Coronary artery (tissue), 2 donors: ENCODE results near the gene CERCAM.

Experiments
- DNase-seq: peaks from one replicate; pipeline ENCODE4 v3.0.0-alpha.2; 2017; ENCODE audit warnings: low spot score
- H3K27ac ChIP-seq, 2 donors: fragments of 200-600 bp; sonication (generic); one replicate each; pipeline ENCODE4 v1.5.1; 2016 to 2019
- H3K4me3 ChIP-seq: fragments of 200-600 bp; sonication (generic); 2 replicates; pipeline ENCODE4 v1.5.1; 2016; ENCODE audit warnings: mild to moderate bottlenecking, moderate library complexity
- TF ChIP-seq, protein P1 (sequence below): fragments of 200-600 bp; sonication (generic); IDR thresholded peaks from one replicate; pipeline ENCODE4 v1.5.1; 2019; ENCODE audit warnings: antibody characterized with exemption

CERCAM gene

GRCh38 chr9:128389395-128390149 is 31.1 kb upstream of the CERCAM start:
- DNase-seq, result no peak
- Histone ChIP-seq H3K27ac (no peak overlapping the region), H3K4me3 (no peak overlapping the region)
- TF ChIP-seq, protein P1, sequence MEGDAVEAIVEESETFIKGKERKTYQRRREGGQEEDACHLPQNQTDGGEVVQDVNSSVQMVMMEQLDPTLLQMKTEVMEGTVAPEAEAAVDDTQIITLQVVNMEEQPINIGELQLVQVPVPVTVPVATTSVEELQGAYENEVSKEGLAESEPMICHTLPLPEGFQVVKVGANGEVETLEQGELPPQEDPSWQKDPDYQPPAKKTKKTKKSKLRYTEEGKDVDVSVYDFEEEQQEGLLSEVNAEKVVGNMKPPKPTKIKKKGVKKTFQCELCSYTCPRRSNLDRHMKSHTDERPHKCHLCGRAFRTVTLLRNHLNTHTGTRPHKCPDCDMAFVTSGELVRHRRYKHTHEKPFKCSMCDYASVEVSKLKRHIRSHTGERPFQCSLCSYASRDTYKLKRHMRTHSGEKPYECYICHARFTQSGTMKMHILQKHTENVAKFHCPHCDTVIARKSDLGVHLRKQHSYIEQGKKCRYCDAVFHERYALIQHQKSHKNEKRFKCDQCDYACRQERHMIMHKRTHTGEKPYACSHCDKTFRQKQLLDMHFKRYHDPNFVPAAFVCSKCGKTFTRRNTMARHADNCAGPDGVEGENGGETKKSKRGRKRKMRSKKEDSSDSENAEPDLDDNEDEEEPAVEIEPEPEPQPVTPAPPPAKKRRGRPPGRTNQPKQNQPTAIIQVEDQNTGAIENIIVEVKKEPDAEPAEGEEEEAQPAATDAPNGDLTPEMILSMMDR, result no peak

GRCh38 chr9:128390150-128390812 is 30.4 kb upstream of the CERCAM start:
- DNase-seq, result no peak
- TF ChIP-seq, protein P1, result no peak
- H3K4me3 ChIP-seq, result no peak overlapping the region
- no peak overlapping the region for H3K27ac ChIP-seq

- TF ChIP-seq, protein P1, result no peak
- Histone ChIP-seq H3K4me3 (no peak overlapping the region), H3K27ac (no peak overlapping the region)
- DNase-seq, result no peak
Measured at GRCh38 chr9:128390813-128391711, 29.6 kb upstream of the CERCAM start.

DNA sequence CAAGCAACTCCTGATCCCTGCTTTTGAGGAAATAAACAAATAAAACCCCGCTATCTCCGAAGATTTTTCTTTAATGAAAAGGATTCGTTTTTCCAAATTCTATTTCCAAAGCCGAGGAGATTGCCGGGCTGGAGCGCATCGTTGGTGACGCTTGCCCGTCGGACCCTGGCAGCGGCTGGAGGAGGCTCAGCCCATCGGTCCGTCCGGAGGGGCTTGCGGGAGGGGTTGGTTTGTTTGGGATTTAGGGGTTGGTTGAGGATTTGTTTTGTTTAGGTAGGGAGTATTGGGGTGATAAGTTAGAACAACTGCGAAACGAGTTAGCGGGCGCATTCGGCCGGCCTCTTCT is 28.7 kb upstream of the CERCAM start:
- TF ChIP-seq, protein P1, result no peak
- Histone ChIP-seq H3K27ac (no peak overlapping the region), H3K4me3 (no peak overlapping the region)
- DNase-seq, result no peak

GRCh38 chr9:128392302-128393144 is 28.1 kb upstream of the CERCAM start:
- no peak for DNase-seq
- TF ChIP-seq, protein P1, result no peak
- Histone ChIP-seq H3K4me3 (no peak overlapping the region), H3K27ac (no peak overlapping the region)

GRCh38 chr9:128393145-128393775 is 27.4 kb upstream of the CERCAM start:
- H3K4me3 ChIP-seq, result no peak overlapping the region
- TF ChIP-seq, protein P1, result no peak
- no peak overlapping the region for H3K27ac ChIP-seq
- no peak for DNase-seq
